GM23338 (cell line): ENCODE measurements around the gene GLI3.

ENCODE experiments used
- CREB1 ChIP-seq: fragments of 250-450 bp; sonication (Bioruptor Pico); IDR thresholded peaks from 2 replicates; pipeline ENCODE4 v1.5.0; 2020; ENCODE audit warnings: low read depth, mild to moderate bottlenecking, moderate library complexity
- CTCF ChIP-seq, 2 experiments: fragments of 200-600 bp in 1 of 2; sonication (generic) in 1 of 2; conservative IDR thresholded peaks; 2 replicates each; pipeline versions ENCODE4 v1.5.1 to v1.6.1; 2016 to 2017; ENCODE audit warnings: antibody characterized with exemption in 2 of 2, low read depth in 2 of 2, mild to moderate bottlenecking in 2 of 2, moderate library complexity in 1 of 2
- EZH2 ChIP-seq: fragments of 200-600 bp; sonication (generic); IDR thresholded peaks from one replicate; pipeline ENCODE4 v1.8.0; 2017; ENCODE audit warnings: antibody characterized with exemption, mild to moderate bottlenecking, low read depth; ENCODE audit not compliant: unreplicated experiment
- EZH2phosphoT487 ChIP-seq: fragments of 200-600 bp; sonication (generic); IDR thresholded peaks from one replicate; pipeline ENCODE4 v1.8.1; 2018; ENCODE audit warnings: antibody characterized with exemption; ENCODE audit not compliant: unreplicated experiment
- JUNB ChIP-seq: IDR thresholded peaks from one replicate; pipeline ENCODE4 v1.6.1; 2016; ENCODE audit warnings: antibody characterized with exemption; ENCODE audit not compliant: unreplicated experiment
- NANOG ChIP-seq: IDR thresholded peaks from 2 replicates; pipeline ENCODE4 v1.6.1; 2016; ENCODE audit warnings: antibody characterized with exemption, borderline replicate concordance
- POLR2AphosphoS5 ChIP-seq: IDR thresholded peaks from 2 replicates; pipeline ENCODE4 v1.6.1; 2016; ENCODE audit warnings: antibody characterized with exemption, low read depth
- REST ChIP-seq: IDR thresholded peaks from one replicate; pipeline ENCODE4 v1.6.1; 2018; ENCODE audit warnings: antibody characterized with exemption; ENCODE audit not compliant: unreplicated experiment
- ZNF114 ChIP-seq: fragments of 250-450 bp; sonication (Bioruptor Pico); IDR thresholded peaks from 2 replicates; pipeline ENCODE4 v1.5.0; 2020; ENCODE audit warnings: mild to moderate bottlenecking, moderate library complexity
- ZNF331 ChIP-seq: fragments of 250-450 bp; sonication (Bioruptor Pico); IDR thresholded peaks from 2 replicates; pipeline ENCODE4 v1.5.0; 2020; ENCODE audit warnings: low read depth, mild to moderate bottlenecking, moderate library complexity
- ZNF462 ChIP-seq: fragments of 250-450 bp; sonication (Bioruptor Pico); IDR thresholded peaks from 2 replicates; pipeline ENCODE4 v1.5.0; 2020; ENCODE audit warnings: mild to moderate bottlenecking, moderate library complexity

- TF ChIP-seq NANOG (no peak), CTCF (conservative IDR thresholded peaks at IDR 0.05; ENCODE audit: low read depth in 2 of 2) (no peak), EZH2 (no peak), JUNB (no peak), CREB1 (CRISPR knock-in tag) (no peak), POLR2AphosphoS5 (no peak), REST (no peak), ZNF114 (CRISPR knock-in tag) (no peak), EZH2phosphoT487 (no peak), ZNF462 (CRISPR knock-in tag) (no peak), ZNF331 (CRISPR knock-in tag) (no peak)
These were observed 190.5 kb downstream of the GLI3 start for GRCh38 chr7:42046483-42046882.
